HL-60/S4 treated with phorbol 12-myristate 13-acetate at 8.2 ng/mL for 4 days and 3 days (cell line): Measurements from ENCODE around the gene GNPAT.

Experiments
- in situ Hi-C: fragments of 300-500 bp; cut with MboI; formaldehyde crosslinking; loops from 2 replicates; pipeline ENCODE4 v1.15.0; 2022; ENCODE audit warnings: low sequenced_read_pairs

GNPAT gene

GRCh38 chr1:231212301-231212700 lies 28.7 kb upstream of the GNPAT start:
- in situ Hi-C loops = loop anchor here (25.0 kb wide), 1 partner anchor 300 kb away; no protein-coding TSS in a partner anchor

DNA sequence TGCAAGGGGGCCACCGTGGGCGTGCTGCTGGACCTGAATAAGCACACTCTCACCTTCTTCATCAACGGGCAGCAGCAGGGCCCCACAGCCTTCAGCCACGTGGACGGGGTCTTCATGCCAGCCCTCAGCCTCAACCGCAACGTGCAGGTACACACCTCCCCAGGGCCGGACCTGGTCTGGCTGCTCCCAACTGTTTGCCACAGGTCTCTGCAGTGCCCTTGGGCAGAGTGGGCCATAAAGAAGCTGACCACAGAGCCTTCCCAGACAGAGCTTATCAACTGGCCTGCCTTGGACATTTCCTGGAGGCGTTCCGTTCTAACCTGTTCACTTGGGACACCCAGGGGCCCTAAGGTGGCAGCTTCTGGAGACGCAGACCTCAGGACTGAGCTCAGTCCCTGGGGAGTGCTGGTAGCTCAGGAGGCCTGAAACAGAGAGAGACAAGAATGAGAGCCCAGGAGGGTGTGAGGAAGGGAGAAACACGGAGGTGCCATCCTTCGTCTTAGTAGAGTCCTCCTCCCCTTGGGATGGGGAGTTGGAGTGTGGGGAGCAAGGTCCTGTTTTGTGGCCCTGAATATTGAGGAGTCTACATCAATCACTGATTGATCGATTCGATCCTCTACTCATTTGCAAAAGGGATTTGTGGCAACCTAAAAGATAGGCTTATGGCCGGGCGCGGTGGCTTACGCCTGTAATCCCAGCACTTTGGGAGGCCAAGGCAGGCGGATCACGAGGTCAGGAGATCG lies 27.0 kb upstream of the GNPAT start:
- in situ Hi-C loops = loop anchor here (25.0 kb wide), 1 partner anchor 302 kb away; no protein-coding TSS in a partner anchor

DNA sequence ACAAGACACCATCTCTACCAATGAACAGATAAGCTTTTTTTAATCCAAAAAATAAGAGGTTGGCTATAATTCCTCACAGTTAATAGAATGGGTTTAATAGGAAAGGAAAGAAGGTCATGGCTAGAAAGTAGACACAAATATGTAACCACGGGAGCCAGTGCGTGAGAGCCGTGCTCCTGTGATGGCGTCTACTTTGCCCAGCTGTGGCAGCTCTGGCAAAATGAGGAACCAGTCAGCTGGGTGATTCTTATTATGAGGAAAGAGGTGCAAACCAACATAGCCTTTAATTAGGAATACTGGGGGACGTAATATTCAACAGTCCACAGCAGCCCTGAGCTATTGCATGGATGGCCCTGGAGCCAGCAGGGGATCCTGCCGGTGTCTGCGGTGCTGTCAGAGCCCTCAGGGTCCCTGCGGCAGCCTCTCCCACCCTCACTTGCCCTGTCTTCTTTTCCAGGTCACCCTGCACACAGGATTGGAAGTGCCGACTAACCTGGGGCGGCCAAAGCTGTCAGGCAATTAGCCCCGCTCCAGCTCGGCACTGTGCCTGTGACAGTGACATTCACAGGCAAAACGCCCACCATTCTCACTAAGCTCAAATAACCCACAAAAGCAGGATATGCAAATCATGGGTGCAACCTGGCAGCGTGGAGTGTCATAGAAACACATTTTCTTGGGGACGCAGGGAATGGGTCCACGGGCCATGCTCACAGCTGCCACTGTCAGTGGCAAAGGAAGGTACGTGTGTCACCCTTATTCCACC lies 25.9 kb upstream of the GNPAT start:
- in situ Hi-C loops = loop anchor here (25.0 kb wide), 1 partner anchor 303 kb away; no protein-coding TSS in a partner anchor

DNA sequence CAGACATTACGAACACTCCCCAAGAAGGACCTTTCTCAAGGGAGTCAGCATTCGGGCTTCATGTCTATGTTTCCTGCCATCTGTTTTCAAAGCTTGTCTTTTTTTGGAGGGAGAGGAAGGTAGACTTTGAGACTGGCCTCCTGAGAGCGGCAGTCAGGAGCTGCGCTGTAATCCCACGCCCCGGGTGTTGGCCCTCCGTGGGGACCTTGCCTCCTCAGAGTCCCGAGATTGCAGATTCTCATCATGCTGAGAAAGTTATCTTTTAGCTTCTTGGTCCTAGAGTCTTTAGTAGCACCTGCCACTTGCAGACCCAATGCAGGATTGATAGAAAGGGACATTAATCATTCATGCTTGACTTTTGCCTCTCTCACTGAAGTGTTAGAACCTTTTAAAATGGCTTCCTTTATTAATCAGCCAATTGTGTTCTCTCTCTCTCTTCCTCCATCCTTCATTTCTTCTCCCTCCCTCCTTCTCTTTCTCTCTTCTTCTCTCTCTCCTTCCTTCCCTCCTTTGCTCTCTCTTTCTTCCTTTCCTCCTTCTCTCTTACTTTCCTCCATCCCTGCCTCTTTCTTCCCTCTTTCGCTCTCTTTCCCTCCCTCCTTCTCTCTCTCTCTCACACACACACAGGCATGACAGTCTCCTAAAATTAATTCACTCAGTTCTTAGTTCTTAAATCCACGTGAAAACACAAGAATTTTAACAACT lies 25.2 kb upstream of the GNPAT start:
- in situ Hi-C loops = loop anchor here (25.0 kb wide), 1 partner anchor 304 kb away; no protein-coding TSS in a partner anchor

DNA sequence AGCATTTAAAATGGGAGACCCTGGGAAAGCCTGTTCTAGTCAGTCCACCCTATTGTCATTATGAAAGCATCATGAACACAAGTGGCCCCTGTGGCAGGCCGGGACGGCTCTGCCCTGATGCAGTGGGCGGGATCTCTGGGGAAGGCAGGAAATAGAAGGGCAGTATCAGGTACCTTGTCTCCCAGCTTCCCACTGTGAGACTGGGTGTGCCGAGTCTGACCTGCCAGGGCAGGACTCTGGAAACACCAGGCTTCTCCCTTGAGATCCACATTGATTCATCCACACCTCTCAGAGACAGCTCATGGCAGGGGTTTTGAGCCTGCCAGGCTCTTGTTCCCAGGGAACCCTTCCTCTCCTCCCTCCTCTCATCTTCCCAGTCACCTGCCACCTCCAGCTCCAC lies 24.5 kb upstream of the GNPAT start:
- in situ Hi-C loops = loop anchor here (25.0 kb wide), 1 partner anchor 304 kb away; no protein-coding TSS in a partner anchor

DNA sequence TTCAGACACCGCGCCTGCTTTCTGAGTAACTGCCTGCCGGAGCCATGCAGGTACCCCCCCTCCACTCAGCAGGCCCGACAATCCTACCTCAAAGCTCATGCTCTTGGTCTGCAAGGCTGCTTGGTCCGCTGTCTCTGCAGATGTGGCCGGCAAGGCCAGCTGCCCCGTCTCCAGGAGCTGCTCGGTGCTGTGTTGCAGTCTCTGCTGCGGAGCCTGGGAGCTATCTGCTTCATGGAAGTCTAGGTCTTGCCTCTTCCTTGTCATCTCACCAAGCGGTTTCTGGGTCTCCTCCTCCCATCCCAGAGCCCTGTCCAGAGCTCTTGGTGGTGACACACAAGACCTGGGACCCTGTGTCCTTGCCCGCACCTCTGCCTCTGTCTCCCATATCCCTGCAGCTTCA lies 24.0 kb upstream of the GNPAT start:
- in situ Hi-C loops = loop anchor here (25.0 kb wide), 1 partner anchor 305 kb away; no protein-coding TSS in a partner anchor

- in situ Hi-C loops = loop anchor here (25.0 kb wide), 1 partner anchor 306 kb away; no protein-coding TSS in a partner anchor
Observed at GRCh38 chr1:231218078-231218477, 22.9 kb upstream of the GNPAT start.

DNA sequence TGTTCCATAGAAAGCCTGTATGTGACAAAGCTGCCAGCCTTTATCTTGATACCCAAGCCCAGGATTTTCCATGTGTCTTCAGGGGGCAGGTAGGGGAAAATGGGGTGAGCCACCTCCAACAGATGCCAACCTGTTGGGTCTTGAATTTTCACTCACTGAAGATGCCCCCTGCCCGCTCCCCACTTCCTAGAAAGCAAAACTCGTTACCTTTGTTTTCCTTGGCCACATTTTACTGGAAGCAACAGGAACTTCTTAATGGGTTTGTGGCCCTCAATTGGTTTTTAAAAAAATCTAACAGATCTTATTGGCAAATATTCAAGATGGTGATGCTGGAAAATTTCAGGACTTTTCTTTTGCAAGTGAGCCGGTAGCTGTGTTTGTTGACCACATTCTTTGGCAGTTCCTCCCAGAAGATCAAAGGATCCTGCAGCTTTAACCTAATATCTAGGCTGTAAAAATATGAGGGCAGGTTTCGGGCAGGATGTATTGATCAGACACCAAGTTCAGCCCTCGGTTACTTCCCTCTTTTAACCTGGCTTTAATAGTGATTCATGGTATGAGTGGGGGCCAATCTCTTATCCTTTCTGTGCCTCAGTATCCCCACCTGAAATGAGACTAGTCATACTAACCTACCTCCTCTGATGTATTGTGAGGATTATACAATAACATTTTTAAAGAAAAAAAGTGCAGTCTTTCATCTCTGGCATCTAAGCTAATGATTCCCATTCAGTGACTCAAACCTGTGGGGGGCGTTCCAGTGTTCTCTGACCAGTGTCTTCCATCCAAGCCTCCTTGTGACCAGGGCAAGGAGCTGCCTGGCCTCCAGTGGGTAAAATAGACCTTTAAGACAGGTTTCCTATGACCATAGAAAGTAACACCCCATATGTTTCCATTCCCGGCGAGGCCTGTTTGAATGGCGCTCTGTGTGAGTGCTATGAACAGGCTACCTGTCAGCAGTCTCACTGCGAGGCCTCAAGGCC lies 21.3 kb upstream of the GNPAT start:
- in situ Hi-C loops = loop anchor here (25.0 kb wide), 1 partner anchor 307 kb away; no protein-coding TSS in a partner anchor

- in situ Hi-C loops = loop anchor here (25.0 kb wide), 1 partner anchor 308 kb away; no protein-coding TSS in a partner anchor
Observed at GRCh38 chr1:231220801-231221200, 20.2 kb upstream of the GNPAT start.

- in situ Hi-C loops = no loop called here
Observed at GRCh38 chr1:231226156-231226555, 14.9 kb upstream of the GNPAT start.

GRCh38 chr1:231231511-231231910 lies 9.5 kb upstream of the GNPAT start:
- in situ Hi-C loops = no loop called here

DNA sequence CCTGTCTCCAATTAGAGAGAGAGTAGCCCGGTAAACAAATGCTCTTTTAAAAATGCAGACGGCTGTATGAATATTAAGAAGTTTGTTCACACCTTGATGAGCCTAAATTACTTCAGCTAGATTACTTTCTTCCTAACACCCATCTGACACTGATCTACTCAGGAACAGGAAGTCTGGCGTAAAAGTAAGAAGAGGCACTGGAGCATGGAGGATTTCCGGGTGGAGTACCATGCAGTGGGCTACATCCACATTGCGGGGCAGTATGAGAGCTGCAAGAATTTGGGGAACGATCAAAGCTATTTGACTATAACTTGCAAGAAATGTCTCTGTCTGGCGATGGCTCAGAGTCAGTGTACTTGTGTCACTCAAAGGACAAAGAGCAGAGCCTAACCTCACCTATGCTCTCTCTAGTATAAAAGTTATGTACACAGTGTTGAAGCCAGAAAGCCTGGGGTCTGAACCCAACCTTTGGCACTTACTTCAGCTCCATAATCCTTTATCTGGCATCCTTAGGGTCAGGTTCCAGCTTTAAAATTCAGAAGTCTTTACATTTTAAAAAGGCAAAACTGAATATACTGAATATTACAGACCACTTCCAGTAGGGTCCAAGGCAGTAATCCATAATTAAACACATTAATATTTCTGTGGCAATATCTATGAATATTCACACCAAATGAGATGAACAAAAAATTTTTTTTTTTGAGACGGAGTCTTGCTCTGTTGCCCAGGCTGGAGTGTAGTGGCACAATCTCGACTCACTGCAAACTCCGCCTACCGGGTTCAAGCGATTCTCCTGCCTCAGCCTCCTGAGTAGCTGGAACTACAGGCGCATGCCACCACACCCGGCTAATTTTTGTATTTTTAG lies 7.9 kb upstream of the GNPAT start:
- in situ Hi-C loops = no loop called here

DNA sequence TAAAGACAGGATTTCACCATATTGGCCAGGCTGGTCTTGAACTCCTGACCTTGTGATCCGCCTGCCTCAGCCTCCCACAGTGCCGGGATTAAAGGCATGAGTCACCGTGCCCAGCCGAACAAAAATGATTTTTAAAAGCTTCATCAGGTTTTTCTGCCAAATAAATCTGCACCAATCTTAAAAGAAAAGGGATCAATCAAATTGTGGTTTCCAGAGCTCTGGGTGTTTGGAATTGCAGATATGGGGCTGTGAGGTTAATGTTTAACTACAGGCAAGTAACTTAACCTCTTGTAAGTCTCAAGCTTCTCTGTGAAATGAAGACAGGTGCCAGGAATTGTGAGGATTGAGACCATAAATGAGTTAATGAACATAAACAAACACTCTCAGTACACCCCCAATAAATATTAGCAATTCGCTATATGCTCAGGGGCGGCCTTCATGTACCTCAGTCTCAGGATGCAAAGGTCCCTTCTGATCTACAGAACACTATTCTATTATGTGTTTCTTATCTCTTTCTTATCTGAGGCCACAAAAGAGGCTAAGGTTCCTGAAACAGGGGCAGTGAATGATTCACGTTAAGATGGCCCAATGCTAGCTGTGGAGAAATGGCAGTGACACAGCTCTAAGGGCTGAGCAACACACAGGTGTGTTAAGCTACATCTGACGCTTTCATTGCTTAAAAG lies 7.1 kb upstream of the GNPAT start:
- in situ Hi-C loops = no loop called here

DNA sequence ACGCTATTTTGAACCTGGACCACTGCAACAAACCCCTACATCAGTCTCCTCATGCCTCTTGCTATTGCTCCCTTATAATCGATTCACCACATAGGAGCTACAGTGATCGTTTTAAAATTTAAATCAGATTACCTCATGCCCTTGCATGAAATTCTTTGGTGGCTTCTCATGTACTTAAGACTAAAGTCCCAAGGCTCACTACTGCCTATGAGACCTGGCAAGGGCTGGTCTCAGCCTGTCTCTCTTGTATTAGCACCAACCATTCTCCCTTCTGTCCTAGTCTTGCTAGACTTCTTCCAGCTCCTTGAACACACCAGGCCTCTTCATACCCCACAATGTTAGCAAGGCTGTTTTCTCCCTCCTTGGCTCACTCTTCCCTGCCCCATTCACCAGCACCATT lies 6.5 kb upstream of the GNPAT start:
- in situ Hi-C loops = no loop called here

GRCh38 chr1:231235526-231236207 lies 5.3 kb upstream of the GNPAT start:
- in situ Hi-C loops = no loop called here

DNA sequence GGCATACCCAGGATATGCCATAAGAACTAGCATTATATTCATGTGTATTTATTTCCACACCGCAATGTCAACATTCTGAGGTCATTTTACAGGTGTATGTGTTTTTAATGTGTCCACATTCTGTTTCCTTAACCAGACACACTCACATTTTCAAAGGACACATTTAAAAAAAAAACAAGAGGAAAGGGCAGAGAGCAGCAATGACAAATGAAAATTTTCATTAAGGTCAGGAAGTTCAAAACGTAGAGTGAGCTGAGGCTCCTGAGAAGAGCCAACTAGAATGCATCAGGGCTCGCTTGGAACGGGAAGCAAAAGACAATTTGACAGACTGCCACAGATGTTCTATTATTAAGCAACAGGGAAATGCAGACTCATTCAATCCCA lies 4.8 kb upstream of the GNPAT start:
- in situ Hi-C loops = no loop called here

- in situ Hi-C loops = no loop called here
Observed at GRCh38 chr1:231236938-231237337, 4.1 kb upstream of the GNPAT start.

- in situ Hi-C loops = no loop called here
Observed at GRCh38 chr1:231238298-231238697, 2.7 kb upstream of the GNPAT start.
